Prostate gland (tissue), 2 donors: ENCODE data around the gene PLA2G5.

Experiments used
- POLR2A ChIP-seq: fragments of 450-650 bp; IDR thresholded peaks from one replicate; pipeline ENCODE4 v1.6.1; 2016; ENCODE audit warnings: antibody characterized with exemption, mild to moderate bottlenecking
- TF ChIP-seq, protein P1 (sequence below), 4 experiments: fragments of 200-600 bp in 2 of 4; fragments of 450-650 bp in 2 of 4; sonication (generic) in 2 of 4; IDR thresholded peaks; 1 replicate in 3 of 4; 2 replicates in 1 of 4; pipeline ENCODE4 v1.5.1; 2016 to 2019; ENCODE audit warnings: antibody characterized with exemption in 4 of 4, mild to moderate bottlenecking in 2 of 4, moderate library complexity in 2 of 4

GRCh38 chr1:20076710-20077461 lies 6.9 kb downstream of the PLA2G5 start:
- TF ChIP-seq, protein P1, sequence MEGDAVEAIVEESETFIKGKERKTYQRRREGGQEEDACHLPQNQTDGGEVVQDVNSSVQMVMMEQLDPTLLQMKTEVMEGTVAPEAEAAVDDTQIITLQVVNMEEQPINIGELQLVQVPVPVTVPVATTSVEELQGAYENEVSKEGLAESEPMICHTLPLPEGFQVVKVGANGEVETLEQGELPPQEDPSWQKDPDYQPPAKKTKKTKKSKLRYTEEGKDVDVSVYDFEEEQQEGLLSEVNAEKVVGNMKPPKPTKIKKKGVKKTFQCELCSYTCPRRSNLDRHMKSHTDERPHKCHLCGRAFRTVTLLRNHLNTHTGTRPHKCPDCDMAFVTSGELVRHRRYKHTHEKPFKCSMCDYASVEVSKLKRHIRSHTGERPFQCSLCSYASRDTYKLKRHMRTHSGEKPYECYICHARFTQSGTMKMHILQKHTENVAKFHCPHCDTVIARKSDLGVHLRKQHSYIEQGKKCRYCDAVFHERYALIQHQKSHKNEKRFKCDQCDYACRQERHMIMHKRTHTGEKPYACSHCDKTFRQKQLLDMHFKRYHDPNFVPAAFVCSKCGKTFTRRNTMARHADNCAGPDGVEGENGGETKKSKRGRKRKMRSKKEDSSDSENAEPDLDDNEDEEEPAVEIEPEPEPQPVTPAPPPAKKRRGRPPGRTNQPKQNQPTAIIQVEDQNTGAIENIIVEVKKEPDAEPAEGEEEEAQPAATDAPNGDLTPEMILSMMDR (IDR thresholded peaks at IDR 0.05) = no peak
- no peak for TF ChIP-seq POLR2A
